NCI-H510A (cell line): ENCODE data around the gene OXT.
"Not testable (repeated sequence)": the region's sequence is repeated elsewhere in the genome, so short reads cannot be mapped to it uniquely, and the experiment has no call there.

Experiments
- DNase-seq: peaks from one replicate; lab custom pipeline; 2025; lab: John Stamatoyannopoulos, UW

Gene OXT

DNA sequence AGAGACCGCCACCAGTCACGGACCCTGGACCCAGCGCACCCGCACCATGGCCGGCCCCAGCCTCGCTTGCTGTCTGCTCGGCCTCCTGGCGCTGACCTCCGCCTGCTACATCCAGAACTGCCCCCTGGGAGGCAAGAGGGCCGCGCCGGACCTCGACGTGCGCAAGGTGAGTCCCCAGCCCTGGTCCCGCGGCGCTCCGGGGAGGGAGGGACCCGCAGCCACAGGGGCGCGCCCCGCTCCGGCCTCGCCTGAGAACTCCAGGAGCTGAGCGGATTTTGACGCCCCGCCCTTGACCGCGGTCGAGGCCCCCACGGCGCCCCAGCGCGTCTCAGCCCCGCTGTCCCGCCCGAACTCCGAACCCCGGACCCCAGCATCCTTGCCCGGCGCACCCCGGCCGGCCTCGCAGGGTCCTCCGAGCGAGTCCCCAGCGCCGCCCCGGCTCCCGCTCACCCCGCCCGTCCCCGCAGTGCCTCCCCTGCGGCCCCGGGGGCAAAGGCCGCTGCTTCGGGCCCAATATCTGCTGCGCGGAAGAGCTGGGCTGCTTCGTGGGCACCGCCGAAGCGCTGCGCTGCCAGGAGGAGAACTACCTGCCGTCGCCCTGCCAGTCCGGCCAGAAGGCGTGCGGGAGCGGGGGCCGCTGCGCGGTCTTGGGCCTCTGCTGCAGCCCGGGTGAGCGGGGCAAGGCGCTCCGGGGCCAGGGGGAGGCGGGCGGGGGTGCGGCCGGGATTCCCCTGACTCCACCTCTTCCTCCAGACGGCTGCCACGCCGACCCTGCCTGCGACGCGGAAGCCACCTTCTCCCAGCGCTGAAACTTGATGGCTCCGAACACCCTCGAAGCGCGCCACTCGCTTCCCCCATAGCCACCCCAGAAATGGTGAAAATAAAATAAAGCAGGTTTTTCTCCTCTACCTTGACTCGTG is at the start of gene OXT:
Gene OXT (plus strand): TSS at position 11 of the 920 bp plus-strand sequence. CDS start 36 bp downstream, at position 47.
- no peak for DNase-seq

DNA sequence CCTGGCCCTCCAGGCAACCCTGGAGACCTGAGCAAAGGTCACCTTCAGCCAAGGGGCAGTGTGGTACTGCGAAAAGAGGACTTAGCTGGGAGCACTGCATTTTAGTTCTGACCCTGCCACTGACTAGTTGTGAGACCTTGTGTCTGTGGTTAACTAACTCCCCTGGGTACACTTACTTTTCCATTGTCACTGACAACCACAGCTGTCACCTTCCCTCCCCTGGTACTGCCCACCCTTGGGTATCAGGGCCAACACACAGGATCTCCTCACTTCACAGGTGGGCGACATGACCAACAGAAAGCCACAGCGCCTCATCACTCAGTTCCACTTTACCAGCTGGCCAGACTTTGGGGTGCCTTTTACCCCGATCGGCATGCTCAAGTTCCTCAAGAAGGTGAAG is 49.6 kb upstream of the OXT start:
- DNase-seq = no peak

DNA sequence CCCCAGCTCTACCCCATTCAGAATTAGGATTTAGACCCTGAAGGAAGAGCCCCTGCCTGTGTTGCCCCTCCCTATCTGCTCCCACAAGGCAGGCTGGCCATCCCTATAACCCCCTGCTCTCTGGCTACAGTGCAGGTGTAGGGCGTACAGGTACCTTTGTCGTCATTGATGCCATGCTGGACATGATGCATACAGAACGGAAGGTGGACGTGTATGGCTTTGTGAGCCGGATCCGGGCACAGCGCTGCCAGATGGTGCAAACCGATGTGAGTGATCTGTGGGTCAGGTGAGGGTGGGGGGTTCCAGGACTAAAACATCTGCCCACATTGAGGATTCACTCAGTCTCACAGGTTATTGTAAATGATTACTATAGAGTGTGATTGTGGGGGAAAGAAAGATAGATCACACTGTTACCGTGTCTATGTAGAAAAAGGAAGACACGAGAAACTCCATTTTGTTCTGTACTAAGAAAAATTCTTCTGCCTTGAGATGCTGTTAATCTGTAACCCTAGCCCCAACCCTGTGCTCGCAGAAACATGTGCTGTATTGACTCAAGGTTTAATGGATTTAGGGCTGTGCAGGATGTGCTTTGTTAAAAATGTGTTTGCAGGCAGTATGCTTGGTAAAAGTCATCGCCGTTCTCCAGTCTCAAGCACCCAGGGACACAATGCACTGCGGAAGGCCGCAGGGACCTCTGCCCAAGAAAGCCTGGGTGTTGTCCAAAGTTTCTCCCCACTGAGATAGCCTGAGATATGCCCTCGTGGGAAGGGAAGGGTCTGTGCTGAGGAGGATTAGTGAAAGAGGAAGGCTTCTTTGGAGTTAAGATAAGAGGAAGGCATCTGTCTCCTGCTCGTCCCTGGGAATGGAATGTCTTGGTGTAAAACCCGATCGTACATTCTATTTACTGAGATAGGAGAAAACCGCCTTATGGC is 48.6 kb upstream of the OXT start:
- DNase-seq = not testable (repeated sequence)

GRCh38 chr20:3027987-3028386 is 43.4 kb upstream of the OXT start:
- DNase-seq = no peak

GRCh38 chr20:3031524-3032147 is 39.8 kb upstream of the OXT start:
- DNase-seq = no peak

GRCh38 chr20:3032624-3033023 is 38.8 kb upstream of the OXT start:
- DNase-seq = no peak

DNA sequence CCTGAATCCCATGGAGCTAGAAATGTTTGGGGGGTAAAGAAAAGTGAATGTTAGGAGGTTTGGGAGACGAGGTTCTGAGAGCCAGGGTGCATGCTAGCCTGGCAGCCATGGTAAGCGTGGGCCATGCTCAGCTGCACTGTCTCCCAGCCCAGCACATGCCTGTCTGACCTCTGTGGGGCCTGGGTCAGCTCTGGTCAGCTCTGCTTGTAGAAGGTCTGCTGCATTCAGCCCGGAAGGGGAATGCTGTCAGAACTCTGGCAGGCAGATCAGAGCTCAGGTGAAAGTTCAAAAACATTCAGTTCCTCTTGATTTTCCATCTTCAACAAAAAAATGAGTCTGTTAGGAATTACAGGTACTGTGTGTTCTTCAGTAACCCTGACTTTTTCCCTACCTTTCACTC is 33.8 kb upstream of the OXT start:
- no peak for DNase-seq

- DNase-seq = no peak
Observed at GRCh38 chr20:3038454-3038853, 33.0 kb upstream of the OXT start.

DNA sequence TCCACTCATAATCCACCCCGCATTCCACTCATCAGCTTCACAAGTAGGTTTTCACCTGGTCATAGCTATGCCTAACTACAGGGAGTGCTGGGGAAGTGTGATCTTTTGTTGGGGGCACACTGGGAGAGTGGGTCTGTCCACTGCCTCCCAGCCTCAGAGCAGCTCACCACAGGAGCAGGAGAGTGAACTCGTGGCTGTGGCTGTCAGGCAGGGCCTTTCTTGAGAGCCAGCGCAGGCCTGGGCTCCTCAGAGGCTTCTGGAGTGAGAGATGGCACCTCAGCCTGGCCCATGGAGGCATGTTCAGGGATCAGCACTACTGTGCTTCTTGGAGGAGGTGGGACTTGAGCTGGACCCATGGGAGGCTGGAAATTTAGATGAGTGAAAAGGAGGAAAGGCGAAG is 32.0 kb upstream of the OXT start:
- no peak for DNase-seq

DNA sequence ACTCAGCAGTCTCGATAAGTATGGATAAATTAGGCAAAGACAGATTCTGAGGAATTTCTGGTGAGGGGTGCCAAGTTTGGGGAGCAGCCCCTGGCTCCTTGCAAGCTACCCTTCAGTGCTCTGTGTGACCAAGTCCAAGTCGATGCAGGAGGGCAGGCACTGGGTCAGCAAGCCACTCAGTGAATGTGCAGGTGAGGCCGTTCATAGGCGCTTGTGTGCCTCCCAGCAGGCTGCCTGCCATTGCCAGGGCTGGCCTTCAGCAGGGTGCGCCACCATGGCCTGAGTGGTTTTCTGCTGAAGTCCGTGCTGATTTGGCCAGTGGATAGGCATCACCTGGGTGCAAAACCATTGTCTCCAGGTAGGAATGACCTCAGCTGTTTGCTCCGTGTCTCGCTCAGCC is 31.3 kb upstream of the OXT start:
- DNase-seq = peak; percentile 69

GRCh38 chr20:3041854-3042409 is 29.5 kb upstream of the OXT start:
- DNase-seq = peak; percentile 66

DNA sequence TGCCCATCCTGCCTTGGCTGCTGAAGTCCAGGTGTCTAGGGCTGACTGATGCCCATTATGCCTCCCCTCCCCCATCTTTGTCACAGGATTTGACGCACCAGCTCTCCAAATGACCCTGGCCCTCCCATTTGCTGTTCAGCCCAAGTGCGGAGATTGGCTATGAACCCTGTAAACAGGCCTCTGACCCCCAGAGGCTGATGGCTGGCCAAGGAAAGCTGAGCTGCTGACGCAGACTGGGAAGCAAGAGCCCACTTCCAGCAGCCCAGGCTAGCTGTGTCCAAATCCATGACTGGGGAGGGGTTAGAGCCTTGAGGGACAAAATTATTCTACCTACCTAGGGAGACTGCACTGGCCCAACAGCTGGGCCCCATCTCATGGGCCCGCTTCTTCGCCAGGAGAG is 28.8 kb upstream of the OXT start:
- peak; percentile 94 for DNase-seq

DNA sequence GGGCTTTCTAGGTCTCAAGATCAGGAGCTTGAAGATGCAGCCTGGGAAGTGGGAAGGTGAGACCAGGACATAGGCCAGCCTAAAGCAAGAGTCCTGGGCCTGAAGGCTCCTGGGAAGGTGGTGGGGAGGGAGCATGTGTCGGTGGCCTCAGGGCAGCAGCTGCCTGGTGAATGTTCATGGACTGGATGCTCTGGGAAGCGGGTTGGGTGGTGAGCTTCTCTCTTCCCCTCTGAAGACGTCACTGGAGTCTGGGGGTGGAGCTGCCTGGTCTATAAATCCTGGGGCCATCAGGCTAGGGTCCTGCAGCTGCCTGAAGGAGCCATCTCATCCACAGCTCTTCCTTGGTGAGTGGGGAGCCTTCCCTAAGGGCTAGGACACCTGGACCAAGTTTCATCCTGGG is 28.1 kb upstream of the OXT start, which contains the start of gene GNRH2:
Gene GNRH2 (plus strand): TSS at position 301 of the 400 bp plus-strand sequence. CDS start 793 bp downstream, outside the sequence.
- DNase-seq = no peak

- no peak for DNase-seq
Observed at GRCh38 chr20:3044336-3044965, 27.0 kb upstream of the OXT start.

GRCh38 chr20:3045042-3045815 is 26.2 kb upstream of the OXT start:
- peak; percentile 90 for DNase-seq

DNA sequence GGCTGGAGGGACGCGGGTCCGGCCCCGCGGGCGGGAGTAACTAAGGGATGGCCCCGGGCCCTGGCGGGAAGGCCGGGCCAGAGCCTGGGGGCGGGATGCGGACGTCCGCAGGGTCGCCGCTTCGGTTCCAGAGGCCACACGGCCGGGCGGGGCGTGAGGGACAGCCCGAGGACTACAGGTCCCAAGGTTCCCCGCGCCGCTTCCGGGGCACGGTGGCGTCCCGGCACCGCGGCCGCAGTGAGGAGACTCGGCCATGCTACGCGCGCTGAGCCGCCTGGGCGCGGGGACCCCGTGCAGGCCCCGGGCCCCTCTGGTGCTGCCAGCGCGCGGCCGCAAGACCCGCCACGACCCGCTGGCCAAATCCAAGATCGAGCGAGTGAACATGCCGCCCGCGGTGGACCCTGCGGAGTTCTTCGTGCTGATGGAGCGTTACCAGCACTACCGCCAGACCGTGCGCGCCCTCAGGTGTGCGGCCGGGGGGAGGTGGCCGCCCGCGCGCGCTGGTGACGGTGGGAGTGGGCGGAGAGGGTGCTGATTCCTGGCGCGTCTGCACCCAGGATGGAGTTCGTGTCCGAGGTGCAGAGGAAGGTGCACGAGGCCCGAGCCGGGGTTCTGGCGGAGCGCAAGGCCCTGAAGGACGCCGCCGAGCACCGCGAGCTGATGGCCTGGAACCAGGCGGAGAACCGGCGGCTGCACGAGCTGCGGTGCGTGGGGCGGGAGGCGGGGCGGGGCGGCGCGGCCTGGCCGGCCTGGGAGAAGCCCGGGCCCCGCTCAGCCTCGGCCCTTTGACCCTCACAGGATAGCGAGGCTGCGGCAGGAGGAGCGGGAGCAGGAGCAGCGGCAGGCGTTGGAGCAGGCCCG is 25.4 kb upstream of the OXT start, which contains the start of gene MRPS26:
Gene MRPS26 (plus strand): TSS at position 237 of the 861 bp plus-strand sequence. CDS start 17 bp downstream, at position 254.
- DNase-seq = peak; percentile 95

GRCh38 chr20:3046677-3047462 is 24.6 kb upstream of the OXT start:
- peak; percentile 93 for DNase-seq
